Colonic mucosa (tissue), 4 donors: Measurements from ENCODE around the gene TYR. TPM values are rescaled to one million over a fixed set of nuclear protein-coding genes. Genes with fewer than 3 reads are reported as not detected.
"Not testable (repeated sequence)": the region's sequence is repeated elsewhere in the genome, so short reads cannot be mapped to it uniquely, and the experiment has no call there.

Experiments used
- DNase-seq: peaks from one replicate; pipeline ENCODE4 v3.0.0-alpha.2; 2020
- H3K27ac ChIP-seq: fragments of 200-600 bp; one replicate; pipeline ENCODE4 v1.8.0; 2021
- H3K27me3 ChIP-seq: fragments of 200-600 bp; one replicate; pipeline ENCODE4 v1.8.0; 2021
- H3K36me3 ChIP-seq: fragments of 200-600 bp; one replicate; pipeline ENCODE4 v1.8.0; 2021
- H3K4me1 ChIP-seq: fragments of 200-600 bp; one replicate; pipeline ENCODE4 v1.8.0; 2021; ENCODE audit warnings: mild to moderate bottlenecking
- H3K4me3 ChIP-seq: fragments of 200-600 bp; one replicate; pipeline ENCODE4 v1.8.0; 2021
- H3K9ac ChIP-seq, 2 donors: one replicate each; pipeline ENCODE4 v1.7.0; 2013; ENCODE audit warnings: control low read depth in 2 of 2, low read depth in 2 of 2, low read length in 2 of 2
- H3K9me3 ChIP-seq: fragments of 200-600 bp; one replicate; pipeline ENCODE4 v1.8.0; 2021
- CTCF ChIP-seq: fragments of 200-600 bp; IDR thresholded peaks from one replicate; pipeline ENCODE4 v1.8.0; 2022; ENCODE audit warnings: antibody characterized with exemption, mild to moderate bottlenecking
- intact Hi-C: fragments of 100-400 bp; cut with DNase I; formaldehyde crosslinking; loops from one replicate; pipeline ENCODE4 v1.14.1; 2022
- total RNA-seq, 2 donors: library from RNA; stranded (reverse); fragmentation: NEBNext Ultra II Directional in 1 of 2; extraction: Animal tissue kit (Norgen Biotek cat#: 25700) in 1 of 2; gene quantifications; one replicate each; pipeline ENCODE4 v1.2.1, GENCODE V29; 2021
- donor health status: healthy.
- donor health status: DM: no; HTN: no; CAD: no.
- donor health status: DM: no; HTN: no; CAD: no.

The TYR gene
- total RNA-seq, 2 donors from 2014 or later = not detected

GRCh38 chr11:89267660-89268302, 90.1 kb downstream of the TYR start:
- H3K27me3 ChIP-seq = no peaks in the 10 kb centered on the region
- H3K4me1 ChIP-seq = no peaks in the 10 kb centered on the region
- no peak for DNase-seq
- H3K27ac ChIP-seq = no peak overlapping the region
- TF ChIP-seq CTCF = no peak
- H3K36me3 ChIP-seq = no peaks in the 10 kb centered on the region
- H3K9ac ChIP-seq = no peak overlapping the region
- H3K4me3 ChIP-seq = no peak overlapping the region
- H3K9me3 ChIP-seq = no peaks in the 10 kb centered on the region
- intact Hi-C loops = no loop called here

DNA sequence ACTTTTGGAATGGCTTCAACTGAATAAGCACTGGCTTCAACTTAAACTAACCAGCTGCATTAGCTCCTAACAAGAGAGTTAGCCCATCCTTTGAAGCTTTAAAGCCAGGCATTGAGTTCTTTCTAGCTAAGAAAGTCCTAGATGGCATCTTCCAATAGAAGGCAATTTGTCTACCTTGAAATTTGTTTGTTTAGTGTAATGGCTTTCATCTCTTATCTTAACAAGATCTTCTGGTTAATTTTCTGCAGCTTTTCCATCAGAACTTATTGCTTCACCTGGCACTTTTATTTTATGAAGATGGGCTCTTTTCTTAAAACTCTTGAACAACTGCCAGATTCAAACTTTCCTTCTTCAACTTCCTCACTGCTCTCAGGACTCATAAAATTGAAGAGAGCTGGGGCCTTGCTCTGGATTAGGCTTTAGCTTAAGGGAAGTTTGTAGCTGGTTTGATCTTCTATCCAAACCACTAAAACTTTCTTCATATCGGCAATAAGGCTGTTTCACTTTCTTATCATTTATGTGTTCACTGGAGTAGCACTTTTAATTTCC, 94.9 kb downstream of the TYR start:
- H3K4me1 ChIP-seq, H3K9ac ChIP-seq, H3K27me3 ChIP-seq, H3K9me3 ChIP-seq, H3K4me3 ChIP-seq, intact Hi-C loops, H3K27ac ChIP-seq, DNase-seq, H3K36me3 ChIP-seq: not testable (repeated sequence)

GRCh38 chr11:89273220-89273619, 95.5 kb downstream of the TYR start:
- H3K4me1 ChIP-seq, intact Hi-C loops, H3K9me3 ChIP-seq, DNase-seq, H3K27ac ChIP-seq, H3K27me3 ChIP-seq, H3K9ac ChIP-seq, H3K4me3 ChIP-seq, H3K36me3 ChIP-seq: not testable (repeated sequence)

GRCh38 chr11:89275966-89276365, 98.3 kb downstream of the TYR start:
- Histone ChIP-seq H3K9me3 (no peaks in the 10 kb centered on the region), H3K27ac (no peak overlapping the region), H3K36me3 (no peaks in the 10 kb centered on the region), H3K27me3 (no peaks in the 10 kb centered on the region), H3K4me3 (no peak overlapping the region), H3K4me1 (peaks cover 4% of the 10 kb centered on the region), H3K9ac (no peak overlapping the region)
- intact Hi-C loops = no loop called here
- no peak for DNase-seq
- no peak for TF ChIP-seq CTCF

- Histone ChIP-seq H3K4me1 (peaks cover 4% of the 10 kb centered on the region), H3K27ac (no peak overlapping the region)
- no peak for TF ChIP-seq CTCF
Observed at GRCh38 chr11:89279176-89279575, 101.5 kb downstream of the TYR start.

GRCh38 chr11:89281032-89281677, 103.5 kb downstream of the TYR start:
- H3K4me1 ChIP-seq, H3K27me3 ChIP-seq, DNase-seq, H3K9me3 ChIP-seq, H3K9ac ChIP-seq, H3K27ac ChIP-seq, H3K4me3 ChIP-seq, intact Hi-C loops, H3K36me3 ChIP-seq: not testable (repeated sequence)

More at GRCh38 chr11:89279176-89279575, 101.5 kb downstream of the TYR start:
- Histone ChIP-seq H3K36me3 (no peaks in the 10 kb centered on the region), H3K9ac (no peak overlapping the region), H3K27me3 (no peaks in the 10 kb centered on the region), H3K4me3 (no peak overlapping the region), H3K9me3 (no peaks in the 10 kb centered on the region)
- peak; percentile 38 for DNase-seq
- intact Hi-C loops = no loop called here

GRCh38 chr11:89286601-89287000, 108.9 kb downstream of the TYR start:
- H3K27ac ChIP-seq, intact Hi-C loops, H3K36me3 ChIP-seq, H3K4me3 ChIP-seq, H3K27me3 ChIP-seq, H3K9ac ChIP-seq, DNase-seq, H3K9me3 ChIP-seq, H3K4me1 ChIP-seq: not testable (repeated sequence)

DNA sequence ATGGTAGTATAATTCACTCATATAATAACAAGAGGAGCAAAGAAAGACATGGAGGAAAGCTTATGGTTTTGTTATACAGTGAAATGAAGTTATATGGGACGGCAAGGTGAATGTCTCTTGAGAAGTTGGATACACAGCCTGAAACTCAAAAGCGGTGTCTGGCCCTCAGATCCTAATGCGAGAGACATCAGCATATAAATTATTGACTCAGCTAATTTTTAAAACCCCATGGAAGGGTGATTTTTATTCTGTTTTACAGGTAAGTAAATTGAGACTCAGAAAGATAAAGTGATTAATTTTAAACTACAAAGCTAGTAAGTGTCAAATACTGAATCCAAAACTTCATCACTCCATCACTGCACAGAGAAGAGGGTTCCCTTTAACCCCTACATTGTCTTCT, 110.3 kb downstream of the TYR start:
- H3K4me1 ChIP-seq, H3K27me3 ChIP-seq, H3K9me3 ChIP-seq, H3K36me3 ChIP-seq, DNase-seq, H3K4me3 ChIP-seq, H3K27ac ChIP-seq, intact Hi-C loops, H3K9ac ChIP-seq: not testable (repeated sequence)
